LNCaP clone FGC (cell line): ENCODE results near the gene GNPAT.

ENCODE experiments used
- DNase-seq: peaks from one replicate; pipeline ENCODE4 v3.0.0-alpha.2; 2011; ENCODE audit warnings: low read depth
- H3K4me3 ChIP-seq: 2 replicates; pipeline ENCODE4 v1.5.1; 2011; ENCODE audit warnings: mild to moderate bottlenecking, low read depth, low read length, control low read depth
- TF ChIP-seq, protein P1 (sequence below): IDR thresholded peaks from 2 replicates; pipeline ENCODE4 v1.5.1; 2012; ENCODE audit warnings: mild to moderate bottlenecking; ENCODE audit not compliant: control insufficient read depth, insufficient read depth; ENCODE audit errors: extremely low read depth

Gene GNPAT

DNA sequence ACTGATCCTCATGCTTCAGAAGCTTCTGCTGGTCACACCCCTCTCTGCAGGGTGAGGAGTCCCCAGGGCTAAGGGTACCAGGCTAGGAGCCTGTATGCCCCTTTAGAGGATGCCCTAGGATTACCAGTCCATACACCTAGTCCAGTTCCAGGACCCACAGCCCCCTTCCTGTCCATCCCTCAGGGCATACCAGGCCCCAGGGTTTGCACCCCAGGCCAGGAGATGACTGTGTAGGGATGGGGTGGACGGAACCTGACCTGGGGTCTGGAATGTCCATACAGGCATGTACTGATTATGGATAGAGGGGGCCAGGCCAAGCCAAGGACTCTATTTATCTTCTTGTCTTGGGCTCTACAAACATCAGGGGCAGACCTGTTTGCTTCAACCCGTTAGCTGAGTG is 44.3 kb upstream of the GNPAT start:
- DNase-seq: no peak
- no peak overlapping the region for H3K4me3 ChIP-seq
- TF ChIP-seq, protein P1, sequence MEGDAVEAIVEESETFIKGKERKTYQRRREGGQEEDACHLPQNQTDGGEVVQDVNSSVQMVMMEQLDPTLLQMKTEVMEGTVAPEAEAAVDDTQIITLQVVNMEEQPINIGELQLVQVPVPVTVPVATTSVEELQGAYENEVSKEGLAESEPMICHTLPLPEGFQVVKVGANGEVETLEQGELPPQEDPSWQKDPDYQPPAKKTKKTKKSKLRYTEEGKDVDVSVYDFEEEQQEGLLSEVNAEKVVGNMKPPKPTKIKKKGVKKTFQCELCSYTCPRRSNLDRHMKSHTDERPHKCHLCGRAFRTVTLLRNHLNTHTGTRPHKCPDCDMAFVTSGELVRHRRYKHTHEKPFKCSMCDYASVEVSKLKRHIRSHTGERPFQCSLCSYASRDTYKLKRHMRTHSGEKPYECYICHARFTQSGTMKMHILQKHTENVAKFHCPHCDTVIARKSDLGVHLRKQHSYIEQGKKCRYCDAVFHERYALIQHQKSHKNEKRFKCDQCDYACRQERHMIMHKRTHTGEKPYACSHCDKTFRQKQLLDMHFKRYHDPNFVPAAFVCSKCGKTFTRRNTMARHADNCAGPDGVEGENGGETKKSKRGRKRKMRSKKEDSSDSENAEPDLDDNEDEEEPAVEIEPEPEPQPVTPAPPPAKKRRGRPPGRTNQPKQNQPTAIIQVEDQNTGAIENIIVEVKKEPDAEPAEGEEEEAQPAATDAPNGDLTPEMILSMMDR: no peak

DNA sequence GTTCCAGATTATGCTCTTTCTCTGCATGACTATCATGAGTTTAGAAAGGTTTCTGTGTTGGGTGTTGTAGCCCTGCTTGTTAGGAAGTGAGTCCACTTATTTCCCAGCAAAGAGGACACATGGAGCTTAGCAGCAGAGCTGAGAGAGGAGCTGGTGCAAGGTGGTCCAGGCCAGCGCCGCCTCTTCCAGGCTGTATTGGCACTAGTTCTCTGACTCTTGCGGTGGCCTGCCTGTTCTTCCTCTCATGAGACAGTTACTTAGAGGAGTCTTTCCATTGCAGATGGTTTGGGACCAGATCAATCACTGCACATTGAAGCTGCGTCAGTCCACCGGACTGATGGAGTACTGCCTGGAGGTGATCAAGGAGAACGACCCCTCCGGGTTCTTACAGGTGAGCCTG is 41.1 kb upstream of the GNPAT start:
- no peak for DNase-seq
- no peak overlapping the region for H3K4me3 ChIP-seq
- TF ChIP-seq, protein P1: no peak

DNA sequence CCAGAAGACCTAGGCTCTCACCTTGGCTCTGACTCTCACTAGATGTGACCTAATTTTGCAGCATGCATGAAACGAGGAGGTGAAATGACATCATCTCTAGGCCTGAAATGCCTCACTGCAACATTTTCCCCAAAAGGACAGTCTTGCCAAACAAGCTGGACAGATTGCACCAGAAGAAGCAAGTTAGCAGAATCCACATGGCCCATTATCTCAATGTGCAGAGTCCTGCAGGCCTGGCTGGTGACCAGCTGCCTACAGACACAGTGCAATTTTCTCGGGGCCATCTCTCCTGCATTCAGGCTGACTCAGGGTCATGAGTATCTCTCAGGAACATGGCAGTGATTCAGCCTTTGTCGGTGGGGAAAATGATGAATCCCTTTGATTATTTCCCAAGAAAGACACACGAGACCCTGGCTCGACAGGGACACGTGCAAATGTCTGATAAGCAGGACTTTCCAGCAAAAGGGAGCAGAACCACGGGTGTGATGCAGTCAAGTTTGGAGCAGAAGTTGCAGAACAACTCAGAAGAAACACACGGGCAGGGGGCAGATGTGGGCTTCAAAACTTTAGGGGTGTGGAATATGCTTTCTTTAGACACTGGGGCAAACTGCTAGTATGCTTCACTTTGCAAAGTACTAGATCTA is 40.5 kb upstream of the GNPAT start:
- no peak for DNase-seq
- TF ChIP-seq, protein P1: no peak
- no peak overlapping the region for H3K4me3 ChIP-seq

DNA sequence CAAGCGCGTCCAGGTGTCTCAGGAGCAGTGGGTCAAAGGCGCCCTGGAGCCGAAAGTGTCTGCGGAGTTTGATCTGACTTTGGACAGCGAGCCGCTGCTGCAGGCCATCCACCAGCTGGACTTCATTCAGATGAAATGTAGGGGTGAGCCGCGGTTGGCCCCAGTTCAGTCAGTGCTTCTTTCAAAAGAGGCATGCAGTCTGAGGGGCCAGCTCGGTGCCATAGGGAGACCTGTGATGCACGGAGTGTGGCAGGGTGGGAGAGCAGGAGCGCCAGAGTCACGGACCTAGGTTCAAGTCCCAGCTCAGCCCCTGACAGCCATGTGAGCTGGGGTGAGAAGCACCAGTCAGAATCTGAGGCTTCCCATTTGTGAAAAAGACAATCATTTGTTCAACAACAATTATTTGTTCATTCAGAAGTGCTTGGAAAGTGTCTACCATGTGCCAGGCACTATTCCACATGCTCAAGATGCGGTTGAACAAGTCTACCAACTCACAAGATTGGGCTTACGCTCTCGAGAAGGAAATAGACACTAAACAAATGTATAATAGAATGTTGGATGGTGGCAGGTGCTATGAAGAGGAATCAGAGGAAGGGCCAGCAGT is 39.5 kb upstream of the GNPAT start:
- H3K4me3 ChIP-seq: no peak overlapping the region
- no peak for DNase-seq
- TF ChIP-seq, protein P1: no peak

DNA sequence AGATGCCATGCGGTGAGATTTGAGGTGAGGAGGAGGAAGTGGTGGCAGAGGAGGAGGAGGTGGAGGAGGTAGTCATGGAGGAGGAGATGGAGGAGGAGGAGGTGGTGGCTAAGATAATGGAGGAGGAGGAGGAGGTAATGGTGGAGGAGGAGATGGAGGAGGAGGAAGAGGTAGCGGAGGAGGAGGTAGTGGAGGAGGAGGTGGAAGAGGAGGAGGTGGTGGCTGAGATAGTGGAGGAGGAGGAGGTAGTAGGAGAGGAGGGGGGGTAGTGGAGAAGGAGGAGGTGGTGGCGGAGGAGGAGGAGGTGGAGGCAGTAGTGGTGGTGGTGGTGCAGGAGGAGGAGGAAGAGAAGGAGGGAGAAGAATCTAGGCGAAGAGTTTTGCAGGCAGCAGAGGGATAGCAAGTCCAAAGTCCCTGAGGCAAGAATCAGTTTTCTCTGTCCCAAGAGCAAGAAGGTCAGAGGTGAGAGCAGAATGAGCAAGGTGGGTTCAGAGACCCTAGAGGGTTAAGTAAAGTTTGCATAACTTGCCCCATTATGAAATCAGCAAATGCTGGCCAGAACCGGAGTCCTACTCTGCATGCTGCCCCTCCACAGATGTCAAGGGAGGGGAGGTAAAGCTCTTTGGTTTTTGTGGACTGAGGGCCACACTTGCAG is 38.9 kb upstream of the GNPAT start:
- H3K4me3 ChIP-seq: no peak overlapping the region
- TF ChIP-seq, protein P1: no peak
- no peak for DNase-seq

DNA sequence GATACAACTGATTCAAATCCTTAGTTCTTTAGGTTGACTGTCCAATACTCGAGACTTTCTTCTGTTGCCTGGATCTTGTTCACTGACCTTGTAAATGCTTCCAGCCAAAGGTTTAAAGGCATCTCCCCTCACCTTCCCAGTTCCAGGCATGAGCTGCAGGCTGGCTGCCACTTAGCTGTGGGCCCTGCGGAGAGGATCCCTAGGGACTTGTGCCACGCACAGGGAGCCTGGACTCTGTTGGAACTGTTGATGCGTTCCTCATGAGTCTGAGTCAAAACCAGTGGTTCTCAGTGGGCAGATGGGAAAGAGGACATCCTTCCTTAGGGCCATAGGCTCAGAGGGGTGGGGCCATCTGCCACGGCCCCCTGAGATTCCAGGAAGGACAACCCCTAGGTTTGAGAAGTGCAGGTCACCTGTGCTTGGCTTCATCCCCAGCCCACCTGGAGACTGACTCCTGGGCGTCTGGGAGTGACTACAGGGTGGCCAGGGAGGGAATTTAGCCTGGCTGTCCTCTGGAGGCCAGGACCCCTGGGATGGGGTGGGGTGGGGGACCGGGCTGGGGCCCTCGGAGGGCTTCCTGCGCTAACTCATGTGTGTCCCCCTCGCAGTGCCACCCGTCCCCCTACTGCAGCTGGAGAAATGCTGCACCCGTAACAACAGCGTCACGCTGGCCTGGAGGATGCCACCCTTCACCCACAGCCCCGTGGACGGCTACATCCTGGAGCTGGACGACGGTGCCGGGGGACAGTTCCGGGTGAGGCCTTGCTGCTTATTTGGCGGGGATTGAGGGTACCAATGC is 37.6 kb upstream of the GNPAT start:
- TF ChIP-seq, protein P1: no peak
- no peak overlapping the region for H3K4me3 ChIP-seq
- DNase-seq: no peak
